ENCODE results near the gene CENPM.

The CENPM gene

DNA sequence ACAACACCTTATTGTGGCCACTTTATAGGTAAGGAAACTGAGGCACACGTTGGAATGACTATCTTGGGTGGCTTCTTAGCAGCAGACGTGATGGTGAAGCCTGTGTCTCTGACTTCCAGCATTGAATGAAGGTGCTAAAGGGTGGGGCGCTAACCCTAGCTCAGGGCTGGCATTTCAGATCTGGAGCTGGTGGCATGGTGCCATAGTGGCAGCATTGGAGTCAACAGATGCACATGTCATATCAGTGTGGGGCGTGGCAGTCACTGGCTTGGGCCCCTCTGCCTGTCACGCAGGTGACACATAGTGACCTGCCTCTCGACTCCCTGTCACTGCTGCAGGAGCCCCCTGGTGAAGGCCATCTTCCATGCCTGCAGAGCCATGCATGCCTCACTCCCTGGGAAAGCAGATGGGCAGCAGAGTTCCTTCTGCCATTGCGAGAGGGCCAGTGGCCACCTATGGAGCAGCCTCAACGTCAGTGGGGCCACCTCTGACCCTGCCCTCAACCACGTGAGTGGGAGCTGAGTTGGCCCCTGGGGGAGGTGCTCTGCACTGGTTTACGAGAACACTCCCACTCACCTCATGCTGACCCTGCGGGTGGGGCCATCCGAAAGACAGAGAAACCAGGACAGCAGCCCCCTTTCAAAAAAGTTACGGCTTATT lies 46.8 kb downstream of the CENPM start:
- H3K9ac ChIP-seq (ENCODE audit: low read length) = no peak overlapping the region
- no peaks in the 10 kb centered on the region for H3K9me3 ChIP-seq (ENCODE audit: insufficient read depth, low read length)
- no peaks in the 10 kb centered on the region for H3K27me3 ChIP-seq (ENCODE audit: low read length)
- H3F3A ChIP-seq (ENCODE audit: insufficient read depth) = no peaks in the 10 kb centered on the region
- TF ChIP-seq, protein P1, sequence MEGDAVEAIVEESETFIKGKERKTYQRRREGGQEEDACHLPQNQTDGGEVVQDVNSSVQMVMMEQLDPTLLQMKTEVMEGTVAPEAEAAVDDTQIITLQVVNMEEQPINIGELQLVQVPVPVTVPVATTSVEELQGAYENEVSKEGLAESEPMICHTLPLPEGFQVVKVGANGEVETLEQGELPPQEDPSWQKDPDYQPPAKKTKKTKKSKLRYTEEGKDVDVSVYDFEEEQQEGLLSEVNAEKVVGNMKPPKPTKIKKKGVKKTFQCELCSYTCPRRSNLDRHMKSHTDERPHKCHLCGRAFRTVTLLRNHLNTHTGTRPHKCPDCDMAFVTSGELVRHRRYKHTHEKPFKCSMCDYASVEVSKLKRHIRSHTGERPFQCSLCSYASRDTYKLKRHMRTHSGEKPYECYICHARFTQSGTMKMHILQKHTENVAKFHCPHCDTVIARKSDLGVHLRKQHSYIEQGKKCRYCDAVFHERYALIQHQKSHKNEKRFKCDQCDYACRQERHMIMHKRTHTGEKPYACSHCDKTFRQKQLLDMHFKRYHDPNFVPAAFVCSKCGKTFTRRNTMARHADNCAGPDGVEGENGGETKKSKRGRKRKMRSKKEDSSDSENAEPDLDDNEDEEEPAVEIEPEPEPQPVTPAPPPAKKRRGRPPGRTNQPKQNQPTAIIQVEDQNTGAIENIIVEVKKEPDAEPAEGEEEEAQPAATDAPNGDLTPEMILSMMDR (IDR thresholded peaks at IDR 0.05; ENCODE audit: insufficient read depth, low read length, poor library complexity, severe bottlenecking) = no peak
- no peak for TF ChIP-seq EZH2phosphoT487 (conservative IDR thresholded peaks at IDR 0.05; ENCODE audit: low read length)
- no peaks in the 10 kb centered on the region for H3K9me2 ChIP-seq (replicated peaks; ENCODE audit: insufficient read depth, low read length)
- no peak overlapping the region for H3K4me2 ChIP-seq (ENCODE audit: low read depth, low read length, poor library complexity, severe bottlenecking)
- no peaks in the 10 kb centered on the region for H3K79me2 ChIP-seq (ENCODE audit: insufficient read depth, low read length)
- H3K4me3 ChIP-seq (ENCODE audit: insufficient read depth, low read length, poor library complexity, severe bottlenecking) = no peak overlapping the region
- no peak overlapping the region for H3K27ac ChIP-seq (ENCODE audit: low read depth, low read length)
- H3K36me3 ChIP-seq (ENCODE audit: low read length) = peaks cover 6% of the 10 kb centered on the region
- H4K20me1 ChIP-seq (ENCODE audit: low read depth, low read length) = no peaks in the 10 kb centered on the region
- H2AFZ ChIP-seq (ENCODE audit: low read depth, low read length, severe bottlenecking) = no peak overlapping the region

GRCh38 chr22:41899110-41899509 lies 47.8 kb downstream of the CENPM start:
- peaks cover 5% of the 10 kb centered on the region for H3K36me3 ChIP-seq (ENCODE audit: low read length)
- no peaks in the 10 kb centered on the region for H3K9me2 ChIP-seq (replicated peaks; ENCODE audit: insufficient read depth, low read length)
- H3F3A ChIP-seq (ENCODE audit: insufficient read depth) = no peaks in the 10 kb centered on the region
- H3K9ac ChIP-seq (ENCODE audit: low read length) = no peak overlapping the region
- H3K79me2 ChIP-seq (ENCODE audit: insufficient read depth, low read length) = no peaks in the 10 kb centered on the region
- no peaks in the 10 kb centered on the region for H3K27me3 ChIP-seq (ENCODE audit: low read length)
- H3K9me3 ChIP-seq (ENCODE audit: insufficient read depth, low read length) = no peaks in the 10 kb centered on the region
- no peak overlapping the region for H3K27ac ChIP-seq (ENCODE audit: low read depth, low read length)
- TF ChIP-seq, protein P1 (IDR thresholded peaks at IDR 0.05; ENCODE audit: insufficient read depth, low read length, poor library complexity, severe bottlenecking) = no peak
- TF ChIP-seq EZH2phosphoT487 (conservative IDR thresholded peaks at IDR 0.05; ENCODE audit: low read length) = no peak
- no peak overlapping the region for H3K4me3 ChIP-seq (ENCODE audit: insufficient read depth, low read length, poor library complexity, severe bottlenecking)
- no peak overlapping the region for H3K4me2 ChIP-seq (ENCODE audit: low read depth, low read length, poor library complexity, severe bottlenecking)
- no peaks in the 10 kb centered on the region for H4K20me1 ChIP-seq (ENCODE audit: low read depth, low read length)
- no peak overlapping the region for H2AFZ ChIP-seq (ENCODE audit: low read depth, low read length, severe bottlenecking)

- H2AFZ ChIP-seq (ENCODE audit: low read depth, low read length, severe bottlenecking) = no peak overlapping the region
- no peak overlapping the region for H3K4me3 ChIP-seq (ENCODE audit: insufficient read depth, low read length, poor library complexity, severe bottlenecking)
- no peak overlapping the region for H3K27ac ChIP-seq (ENCODE audit: low read depth, low read length)
- TF ChIP-seq, protein P1 (IDR thresholded peaks at IDR 0.05; ENCODE audit: insufficient read depth, low read length, poor library complexity, severe bottlenecking) = no peak
- H3K4me2 ChIP-seq (ENCODE audit: low read depth, low read length, poor library complexity, severe bottlenecking) = no peak overlapping the region
- H3K27me3 ChIP-seq (ENCODE audit: low read length) = no peaks in the 10 kb centered on the region
- H3K9ac ChIP-seq (ENCODE audit: low read length) = no peak overlapping the region
- no peaks in the 10 kb centered on the region for H4K20me1 ChIP-seq (ENCODE audit: low read depth, low read length)
- H3F3A ChIP-seq (ENCODE audit: insufficient read depth) = no peaks in the 10 kb centered on the region
- no peaks in the 10 kb centered on the region for H3K9me3 ChIP-seq (ENCODE audit: insufficient read depth, low read length)
- H3K9me2 ChIP-seq (replicated peaks; ENCODE audit: insufficient read depth, low read length) = no peaks in the 10 kb centered on the region
- no peaks in the 10 kb centered on the region for H3K79me2 ChIP-seq (ENCODE audit: insufficient read depth, low read length)
- H3K36me3 ChIP-seq (ENCODE audit: low read length) = peaks cover 3% of the 10 kb centered on the region; the same call in 1 of the 2 replicates
These were observed 48.3 kb downstream of the CENPM start for GRCh38 chr22:41898645-41899044.

All from SU-DHL-6 (cell line).